UCSD-AML1 (cell line): Measurements from ENCODE around the gene RBM11.

ENCODE experiments used
- DNase-seq: peaks from one replicate; lab custom pipeline; 2025; ENCODE audit not compliant: unreplicated experiment; lab: John Stamatoyannopoulos, UW

RBM11 gene

GRCh38 chr21:14270631-14271030, 54.7 kb downstream of the RBM11 start:
- no peak for DNase-seq

- no peak for DNase-seq
Measured at GRCh38 chr21:14271053-14271452, 55.1 kb downstream of the RBM11 start.

DNA sequence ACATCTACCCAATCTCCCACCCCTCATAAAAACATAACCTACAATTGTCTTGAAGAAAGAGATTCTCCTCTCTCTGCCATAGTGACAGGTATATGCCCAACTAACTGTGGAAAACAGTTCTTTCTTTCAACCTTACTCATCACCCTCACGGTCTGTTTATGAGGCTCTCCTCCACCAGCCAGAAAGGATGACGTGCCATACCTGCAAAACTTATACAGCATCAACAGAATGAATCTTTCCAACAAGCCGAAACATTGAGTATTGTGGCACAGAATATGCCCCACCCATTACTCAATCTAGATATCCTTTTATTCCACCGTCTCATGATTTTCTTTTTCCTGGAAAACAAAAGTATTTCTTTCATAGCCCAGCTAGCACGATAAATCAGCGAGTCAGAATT, 55.7 kb downstream of the RBM11 start:
- DNase-seq = no peak

- DNase-seq = no peak
Measured at GRCh38 chr21:14273736-14274538, 58.0 kb downstream of the RBM11 start.

GRCh38 chr21:14275702-14276205, 59.8 kb downstream of the RBM11 start:
- no peak for DNase-seq
